HG03442 (cell line): ENCODE results near the gene ESRRB.

Experiments used
- ATAC-seq: cut with Tn5 transposase; IDR thresholded peaks from one replicate; pipeline ENCODE4 v1.9.1; 2021; ENCODE audit warnings: mild to moderate bottlenecking, moderate library complexity; ENCODE audit not compliant: unreplicated experiment

Gene ESRRB

GRCh38 chr14:76375947-76376404 is at the start of gene ESRRB:
TSS of gene ESRRB (plus strand) at chr14:76376137. CDS start at chr14:76376402, 265 bp downstream.
- no peak for ATAC-seq

GRCh38 chr14:76326918-76327689 is 48.8 kb upstream of the ESRRB start:
- ATAC-seq, result no peak

GRCh38 chr14:76328457-76329137 is 47.3 kb upstream of the ESRRB start:
- ATAC-seq, result no peak

GRCh38 chr14:76329154-76329928 is 46.6 kb upstream of the ESRRB start:
- no peak for ATAC-seq

- no peak for ATAC-seq
These were observed 46.0 kb upstream of the ESRRB start for GRCh38 chr14:76329951-76330350.

- ATAC-seq, result no peak
These were observed 45.3 kb upstream of the ESRRB start for GRCh38 chr14:76330411-76331327.

GRCh38 chr14:76331328-76332011 is 44.5 kb upstream of the ESRRB start:
- ATAC-seq, result no peak

- no peak for ATAC-seq
These were observed 42.3 kb upstream of the ESRRB start for GRCh38 chr14:76333664-76334063.

GRCh38 chr14:76334316-76334715 is 41.6 kb upstream of the ESRRB start:
- ATAC-seq, result no peak

GRCh38 chr14:76336876-76337275 is 39.1 kb upstream of the ESRRB start:
- no peak for ATAC-seq

GRCh38 chr14:76337635-76338545 is 38.0 kb upstream of the ESRRB start:
- no peak for ATAC-seq

GRCh38 chr14:76339728-76340615 is 36.0 kb upstream of the ESRRB start:
- ATAC-seq, result no peak

- ATAC-seq, result no peak
These were observed 32.6 kb upstream of the ESRRB start for GRCh38 chr14:76343386-76343785.

- ATAC-seq, result no peak
These were observed 29.4 kb upstream of the ESRRB start for GRCh38 chr14:76346391-76347160.

GRCh38 chr14:76348898-76349297 is 27.0 kb upstream of the ESRRB start:
- ATAC-seq, result no peak

GRCh38 chr14:76349993-76350392 is 25.9 kb upstream of the ESRRB start:
- ATAC-seq, result no peak

- no peak for ATAC-seq
These were observed 25.3 kb upstream of the ESRRB start for GRCh38 chr14:76350671-76351070.
